H1 (cell line): ENCODE measurements around the gene ARHGDIG. TPM values are rescaled to one million over a fixed set of nuclear protein-coding genes. Genes with fewer than 3 reads are reported as not detected.

Experiments used
- CTCF ChIA-PET: fragments of 300-600 bp; sonication (Branson Sonifier 250); formaldehyde crosslinking; loops from one replicate; lab custom pipeline; 2021; ENCODE audit not compliant: partially characterized antibody; lab: Charles Lee
- POLR2A ChIA-PET: fragments of 300-600 bp; sonication (Branson Sonifier 250); formaldehyde crosslinking; loops from one replicate; lab custom pipeline; 2021; ENCODE audit warnings: inconsistent platforms; ENCODE audit not compliant: partially characterized antibody; lab: Charles Lee
- DNase-seq, 2 experiments: peaks; one replicate each; pipeline versions ENCODE4 v3.0.0 to v3.0.0-alpha.2; 2010 to 2022; ENCODE audit warnings: low spot score in 2 of 2, low read depth in 1 of 2, mixed read lengths in 1 of 2
- FAIRE-seq: peaks from 2 replicates; lab custom pipeline; 2011; peaks lifted over from hg19 to GRCh38; lab: Jason Lieb, UNC
- H2AFZ ChIP-seq: 2 replicates; pipeline ENCODE4 v1.8.1; 2012; ENCODE audit warnings: low read length, inconsistent platforms
- H2AK5ac ChIP-seq: 2 replicates; pipeline ENCODE4 v1.6.1; 2013; ENCODE audit warnings: low read depth, low read length
- H2BK120ac ChIP-seq: replicated peaks from 2 replicates; pipeline ENCODE3; 2013; ENCODE audit warnings: low read depth, low read length, inconsistent platforms
- H2BK12ac ChIP-seq: 2 replicates; pipeline ENCODE4 v1.6.1; 2013; ENCODE audit warnings: low read depth, low read length
- H2BK15ac ChIP-seq: 2 replicates; pipeline ENCODE4 v1.6.1; 2013; ENCODE audit warnings: low read length
- H2BK20ac ChIP-seq: 2 replicates; pipeline ENCODE4 v1.6.1; 2013; ENCODE audit warnings: low read length
- H2BK5ac ChIP-seq: 2 replicates; pipeline ENCODE4 v1.6.1; 2013; ENCODE audit warnings: low read depth, low read length
- H3K14ac ChIP-seq: 2 replicates; pipeline ENCODE4 v1.6.1; 2013; ENCODE audit warnings: inconsistent platforms; ENCODE audit not compliant: insufficient read length
- H3K18ac ChIP-seq: 2 replicates; pipeline ENCODE4 v1.6.1; 2013; ENCODE audit warnings: low read length; ENCODE audit errors: extremely low read depth
- H3K23ac ChIP-seq: 2 replicates; pipeline ENCODE4 v1.6.1; 2013; ENCODE audit warnings: inconsistent platforms; ENCODE audit not compliant: insufficient read length
- H3K23me2 ChIP-seq: 2 replicates; pipeline ENCODE4 v1.6.1; 2013; ENCODE audit warnings: low read depth, low read length
- H3K27ac ChIP-seq: 2 replicates; pipeline ENCODE4 v1.6.1; 2011; ENCODE audit warnings: low read depth, low read length, inconsistent platforms
- H3K27me3 ChIP-seq, 4 experiments: replicated peaks in 1 of 4; 1 replicate in 1 of 4; 2 replicates in 3 of 4; pipeline versions ENCODE4 v1.6.1 to v1.8.1; 2011 to 2013; ENCODE audit warnings: low read length in 3 of 4, mild to moderate bottlenecking in 3 of 4, inconsistent platforms in 2 of 4, mixed read lengths in 2 of 4, moderate library complexity in 1 of 4; ENCODE audit not compliant: control insufficient read depth in 3 of 4, insufficient read depth in 3 of 4; ENCODE audit errors: extremely low read depth in 1 of 4
- H3K36me3 ChIP-seq, 4 experiments: 2 replicates each; pipeline versions ENCODE4 v1.6.1 to v1.8.1; 2011 to 2013; ENCODE audit warnings: mild to moderate bottlenecking in 4 of 4, low read length in 3 of 4, moderate library complexity in 2 of 4, control low read depth in 1 of 4, inconsistent platforms in 1 of 4; ENCODE audit not compliant: insufficient read depth in 4 of 4, control insufficient read depth in 2 of 4
- H3K4ac ChIP-seq: replicated peaks from 2 replicates; pipeline ENCODE3; 2013; ENCODE audit warnings: low read length, low read depth, mixed read lengths, inconsistent platforms; ENCODE audit not compliant: insufficient read length
- H3K4me1 ChIP-seq, 4 experiments: replicated peaks in 1 of 4; 1 replicate in 1 of 4; 2 replicates in 3 of 4; pipeline versions ENCODE4 v1.6.1 to v1.8.1; 2011 to 2013; ENCODE audit warnings: low read length in 3 of 4, inconsistent platforms in 2 of 4, mixed read lengths in 1 of 4; ENCODE audit not compliant: insufficient read depth in 4 of 4, control insufficient read depth in 3 of 4
- H3K4me2 ChIP-seq, 2 experiments: 2 replicates each; pipeline versions ENCODE4 v1.6.1 to v1.8.1; 2011 to 2013; ENCODE audit warnings: low read depth in 2 of 2, low read length in 2 of 2, control low read depth in 1 of 2, inconsistent platforms in 1 of 2, mild to moderate bottlenecking in 1 of 2; ENCODE audit not compliant: insufficient read depth in 1 of 2
- H3K4me3 ChIP-seq, 4 experiments: fragments of 200-600, 300-600 bp in 1 of 4; sonication (generic), shearing (Covaris generic), sonication (Bioruptor Twin) in 1 of 4; 2 replicates each; pipeline versions ENCODE4 v1.5.1 to v1.8.1; 2011 to 2016; ENCODE audit warnings: low read length in 4 of 4, low read depth in 3 of 4, control low read depth in 2 of 4, inconsistent platforms in 2 of 4, mild to moderate bottlenecking in 2 of 4, mixed read lengths in 1 of 4, moderate library complexity in 1 of 4; ENCODE audit not compliant: insufficient read depth in 2 of 4; ENCODE audit errors: extremely low read depth in 1 of 4
- H3K56ac ChIP-seq: replicated peaks from 2 replicates; pipeline ENCODE3; 2013; ENCODE audit warnings: low read depth, mild to moderate bottlenecking, mixed read lengths, low read length, inconsistent platforms; ENCODE audit not compliant: insufficient read length
- H3K79me1 ChIP-seq: 2 replicates; pipeline ENCODE4 v1.6.1; 2013; ENCODE audit warnings: low read depth, low read length, control low read depth
- H3K79me2 ChIP-seq, 2 experiments: 2 replicates each; pipeline versions ENCODE4 v1.6.1 to v1.8.1; 2012 to 2013; ENCODE audit warnings: low read length in 2 of 2, mild to moderate bottlenecking in 2 of 2, inconsistent platforms in 1 of 2; ENCODE audit not compliant: insufficient read depth in 2 of 2, control insufficient read depth in 1 of 2
- H3K9ac ChIP-seq, 4 experiments: replicated peaks in 1 of 4; 1 replicate in 1 of 4; 2 replicates in 3 of 4; pipeline versions ENCODE4 v1.6.1 to v1.8.1; 2011 to 2013; ENCODE audit warnings: low read depth in 3 of 4, low read length in 3 of 4, control low read depth in 2 of 4, mild to moderate bottlenecking in 2 of 4, moderate library complexity in 2 of 4, inconsistent platforms in 1 of 4; ENCODE audit errors: extremely low read depth in 1 of 4
- H3K9me3 ChIP-seq, 2 experiments: 2 replicates each; pipeline versions ENCODE4 v1.6.1 to v1.8.1; 2012 to 2013; ENCODE audit warnings: mild to moderate bottlenecking in 2 of 2, moderate library complexity in 2 of 2, control low read depth in 1 of 2, inconsistent platforms in 1 of 2, low read depth in 1 of 2, low read length in 1 of 2, mixed read lengths in 1 of 2; ENCODE audit not compliant: insufficient read depth in 2 of 2
- H4K20me1 ChIP-seq, 2 experiments: replicated peaks in 1 of 2; 2 replicates each; pipeline versions ENCODE3 to v1.8.1; 2011 to 2013; ENCODE audit warnings: inconsistent platforms in 2 of 2, low read length in 2 of 2, mild to moderate bottlenecking in 1 of 2; ENCODE audit not compliant: insufficient read depth in 2 of 2, control insufficient read depth in 1 of 2
- H4K5ac ChIP-seq: 2 replicates; pipeline ENCODE4 v1.6.1; 2013; ENCODE audit warnings: low read length, low read depth, mixed read lengths, inconsistent platforms; ENCODE audit not compliant: insufficient read length
- H4K8ac ChIP-seq: 2 replicates; pipeline ENCODE4 v1.8.0; 2013; ENCODE audit warnings: mild to moderate bottlenecking, moderate library complexity, low read length, inconsistent platforms; ENCODE audit not compliant: insufficient read depth; ENCODE audit errors: extremely low read depth
- H4K91ac ChIP-seq: replicated peaks from 2 replicates; pipeline ENCODE3; 2013; ENCODE audit warnings: low read length, mixed read lengths, inconsistent platforms; ENCODE audit not compliant: insufficient read length
- CEBPB ChIP-seq: IDR thresholded peaks from 2 replicates; pipeline ENCODE4 v1.6.1; 2012; ENCODE audit warnings: low read depth, low read length
- NANOG ChIP-seq: IDR thresholded peaks from 2 replicates; pipeline ENCODE4 v1.6.1; 2011; ENCODE audit warnings: low read length, low read depth, mild to moderate bottlenecking, inconsistent platforms; ENCODE audit not compliant: insufficient read depth, poor library complexity, severe bottlenecking
- SP4 ChIP-seq: IDR thresholded peaks from 2 replicates; pipeline ENCODE4 v1.6.1; 2012; ENCODE audit warnings: low read length, inconsistent platforms
- SRF ChIP-seq: IDR thresholded peaks from 2 replicates; pipeline ENCODE4 v1.6.1; 2011; ENCODE audit warnings: mild to moderate bottlenecking, low read depth, low read length, moderate library complexity
- SUZ12 ChIP-seq: fragments of 200-600 bp; sonication (generic); IDR thresholded peaks from 2 replicates; pipeline ENCODE4 v1.6.1; 2012; ENCODE audit warnings: mild to moderate bottlenecking, inconsistent platforms, low read length, moderate library complexity, mixed read lengths
- TEAD4 ChIP-seq: IDR thresholded peaks from 2 replicates; pipeline ENCODE4 v1.6.1; 2012; ENCODE audit warnings: low read depth, low read length, inconsistent platforms, mixed read lengths
- WGBS, 2 experiments: shearing (Covaris generic) in 1 of 2; methylation state at CpG; one replicate each; pipeline versions ENCODE4 v1.1.6 to v1.1.7; 2013 to 2015; ENCODE audit warnings: low lambda C conversion rate in 2 of 2, mixed read lengths in 2 of 2, inconsistent platforms in 1 of 2, low coverage in 1 of 2, missing lambda C conversion rate in 1 of 2; ENCODE audit not compliant: insufficient replicate concordance in 2 of 2, insufficient coverage in 1 of 2, insufficient read length in 1 of 2; ENCODE audit errors: extremely low coverage in 1 of 2, missing lambda C conversion rate in 1 of 2; 5-methylcytosine and 5-hydroxymethylcytosine counted together
- polyA plus RNA-seq, 7 experiments: library from polyadenylated mRNA; depleted of rRNA in 3 of 7; stranded (reverse) in 5 of 7; unstranded in 2 of 7; fragments of >200 nt in 5 of 7; fragments of 200-250 nt in 2 of 7; gene quantifications; 1 replicate in 5 of 7; 2 replicates in 1 of 7; 4 replicates in 1 of 7; pipeline versions ENCODE4 v1.2.1 to v1.2.3, GENCODE V29; 2011 to 2013; ENCODE audit warnings: missing spikeins in 2 of 7, mixed read lengths in 2 of 7
- total RNA-seq: library from RNA; stranded (reverse); fragmentation: NEBNext Ultra II Directional; extraction: Animal tissue kit (Norgen Biotek cat#: 25700); gene quantifications from 2 replicates; pipeline ENCODE4 v1.2.1, GENCODE V29; 2021
- TF ChIP-seq, protein P1 (sequence below), 3 experiments: IDR thresholded peaks; 1 replicate in 2 of 3; 2 replicates in 1 of 3; pipeline versions ENCODE4 v1.5.1 to v1.6.1; 2011; ENCODE audit warnings: low read length in 3 of 3, mild to moderate bottlenecking in 3 of 3, inconsistent platforms in 2 of 3, low read depth in 1 of 3, moderate library complexity in 1 of 3; ENCODE audit not compliant: insufficient read depth in 1 of 3; ENCODE audit errors: control extremely low read depth in 1 of 3

The ARHGDIG gene
- total and polyA plus RNA-seq, 2 of the 8 experiments (the other 6 are each of a cell fraction or from before 2014, with no cell fraction given): 1.2 to 2.9 TPM

DNA sequence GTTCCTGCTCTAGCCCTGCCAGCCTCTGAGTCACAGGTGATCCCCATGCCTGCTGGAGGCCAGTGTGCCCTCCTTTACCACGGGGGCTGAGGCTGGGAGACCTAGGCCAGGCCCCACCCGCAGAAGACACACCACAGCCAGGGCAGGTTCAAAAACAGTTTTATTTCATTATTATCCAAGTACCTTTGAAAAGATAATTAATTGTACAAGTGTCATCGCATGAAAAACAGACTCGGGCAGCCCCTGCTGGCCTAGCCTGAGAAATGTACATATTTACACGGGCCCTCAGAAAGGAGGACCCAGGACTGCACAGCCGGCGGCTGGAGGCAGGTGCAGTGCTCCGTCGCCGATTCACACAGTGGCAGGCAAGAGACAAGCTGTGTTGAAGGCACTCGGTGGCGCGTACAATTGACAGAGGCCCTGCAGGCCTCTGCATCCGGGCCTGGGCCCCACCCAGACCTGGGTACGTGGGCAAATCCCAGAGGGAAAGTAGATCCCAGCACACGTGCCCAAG lies 7.0 kb downstream of the ARHGDIG start:
- Histone ChIP-seq H3K36me3 (peaks cover 7 to 20% (median 8%) of the 10 kb centered on the region in 4 experiments; a peak in 6 of 8 replicates), H2AFZ (no peak overlapping the region), H2BK12ac (no peak overlapping the region), H2BK120ac (no peak overlapping the region), H2BK15ac (no peak overlapping the region), H3K4ac (no peak overlapping the region), H3K27ac (no peak overlapping the region), H4K8ac (no peak overlapping the region), H2BK20ac (no peak overlapping the region), H3K27me3 (no peaks in the 10 kb centered on the region), H3K18ac (no peak overlapping the region), H3K14ac (no peak overlapping the region), H3K23me2 (no peaks in the 10 kb centered on the region), H2AK5ac (no peak overlapping the region), H3K23ac (no peak overlapping the region), H3K9ac (no peak overlapping the region), H3K79me1 (no peaks in the 10 kb centered on the region; the same call in 1 of the 2 replicates), H4K5ac (no peak overlapping the region), H4K91ac (no peak overlapping the region), H3K4me1 (no peaks in the 10 kb centered on the region), H3K79me2 (no peaks in the 10 kb centered on the region), H3K4me2 (no peak overlapping the region), H4K20me1 (peaks cover 0 to 6% of the 10 kb centered on the region in 2 experiments), H3K9me3 (peaks cover 0 to 5% of the 10 kb centered on the region in 2 experiments; a peak in 1 of 4 replicates), H2BK5ac (no peak overlapping the region), H3K56ac (no peak overlapping the region), H3K4me3 (no peak overlapping the region)
- 94% methylated on average over 16 of the region's 16 CpGs; no CpG with 5 or more reads in 1 of the 2 experiments for WGBS, 2 experiments
- ChIA-PET CTCF (interaction anchor here (1.5 kb wide), 1 partner anchor 9 kb away, joined by 3 read pairs; no protein-coding TSS in a partner anchor), POLR2A (interaction anchor here (1.4 to 1.8 kb wide), 2 partner anchors 19 to 52 kb away, joined by 4 read pairs; no protein-coding TSS in a partner anchor)
- FAIRE-seq: no peak
- DNase-seq: no peak
- TF ChIP-seq NANOG (no peak), SP4 (no peak), TEAD4 (no peak), SRF (no peak), SUZ12 (no peak), CEBPB (no peak)
- TF ChIP-seq, protein P1, sequence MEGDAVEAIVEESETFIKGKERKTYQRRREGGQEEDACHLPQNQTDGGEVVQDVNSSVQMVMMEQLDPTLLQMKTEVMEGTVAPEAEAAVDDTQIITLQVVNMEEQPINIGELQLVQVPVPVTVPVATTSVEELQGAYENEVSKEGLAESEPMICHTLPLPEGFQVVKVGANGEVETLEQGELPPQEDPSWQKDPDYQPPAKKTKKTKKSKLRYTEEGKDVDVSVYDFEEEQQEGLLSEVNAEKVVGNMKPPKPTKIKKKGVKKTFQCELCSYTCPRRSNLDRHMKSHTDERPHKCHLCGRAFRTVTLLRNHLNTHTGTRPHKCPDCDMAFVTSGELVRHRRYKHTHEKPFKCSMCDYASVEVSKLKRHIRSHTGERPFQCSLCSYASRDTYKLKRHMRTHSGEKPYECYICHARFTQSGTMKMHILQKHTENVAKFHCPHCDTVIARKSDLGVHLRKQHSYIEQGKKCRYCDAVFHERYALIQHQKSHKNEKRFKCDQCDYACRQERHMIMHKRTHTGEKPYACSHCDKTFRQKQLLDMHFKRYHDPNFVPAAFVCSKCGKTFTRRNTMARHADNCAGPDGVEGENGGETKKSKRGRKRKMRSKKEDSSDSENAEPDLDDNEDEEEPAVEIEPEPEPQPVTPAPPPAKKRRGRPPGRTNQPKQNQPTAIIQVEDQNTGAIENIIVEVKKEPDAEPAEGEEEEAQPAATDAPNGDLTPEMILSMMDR (IDR thresholded peaks at IDR 0.05; ENCODE audit: control extremely low read depth in 1 of 3, insufficient read depth in 1 of 3, low read depth in 1 of 3, low read length in 3 of 3): no peak
